GM18858 (cell line): ENCODE data around the gene AP1G1.
"Not testable (repeated sequence)": the region's sequence is repeated elsewhere in the genome, so short reads cannot be mapped to it uniquely, and the experiment has no call there.

Source experiments
- ATAC-seq: cut with Tn5 transposase; IDR thresholded peaks from one replicate; pipeline ENCODE4 v1.9.1; 2021; ENCODE audit not compliant: unreplicated experiment

AP1G1 gene

DNA sequence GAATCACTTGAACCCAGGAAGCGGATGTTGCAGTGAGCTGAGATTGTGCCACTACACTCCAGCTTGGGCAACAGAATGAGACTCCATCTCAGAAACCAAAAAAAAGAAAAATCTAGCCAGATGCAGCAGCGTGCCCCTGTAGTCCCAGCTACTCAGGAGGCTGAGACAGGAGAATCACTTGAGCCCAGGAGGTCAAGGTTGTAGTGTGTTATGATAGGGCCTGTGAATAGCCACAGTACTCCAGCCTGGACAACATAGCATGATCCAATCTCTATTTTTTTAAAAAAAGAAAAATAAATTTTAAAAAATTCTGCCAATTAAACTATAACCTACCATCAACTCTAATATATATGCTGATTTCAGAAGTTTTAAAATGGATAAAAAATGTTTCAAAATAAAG is 99.9 kb downstream of the AP1G1 start:
- ATAC-seq = no peak

GRCh38 chr16:71707199-71707598 is 101.4 kb downstream of the AP1G1 start:
- no peak for ATAC-seq

GRCh38 chr16:71706046-71706445 is 102.6 kb downstream of the AP1G1 start:
- ATAC-seq = no peak

GRCh38 chr16:71703333-71703732 is 105.3 kb downstream of the AP1G1 start:
- ATAC-seq = no peak

- ATAC-seq = no peak
These were observed 107.8 kb downstream of the AP1G1 start for GRCh38 chr16:71700831-71701230.

DNA sequence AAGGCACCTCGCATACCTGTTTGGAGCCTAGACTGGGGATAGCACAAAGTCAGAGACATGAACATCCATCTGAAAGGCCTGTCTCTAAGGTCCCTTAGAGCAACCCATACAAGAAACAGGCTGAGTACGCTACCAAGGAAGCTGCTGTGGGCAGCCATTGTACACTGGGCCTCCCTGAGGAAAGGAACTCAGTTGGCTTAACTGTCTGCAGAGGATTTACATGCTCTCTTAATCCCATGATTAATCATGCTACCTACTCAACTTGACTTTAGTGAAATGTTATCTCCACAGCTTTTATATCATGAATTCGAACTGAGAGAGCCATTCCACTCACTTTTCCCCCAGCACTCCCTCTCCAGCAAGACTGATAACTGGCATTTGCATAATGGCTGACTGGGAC is 110.1 kb downstream of the AP1G1 start:
- ATAC-seq = no peak

DNA sequence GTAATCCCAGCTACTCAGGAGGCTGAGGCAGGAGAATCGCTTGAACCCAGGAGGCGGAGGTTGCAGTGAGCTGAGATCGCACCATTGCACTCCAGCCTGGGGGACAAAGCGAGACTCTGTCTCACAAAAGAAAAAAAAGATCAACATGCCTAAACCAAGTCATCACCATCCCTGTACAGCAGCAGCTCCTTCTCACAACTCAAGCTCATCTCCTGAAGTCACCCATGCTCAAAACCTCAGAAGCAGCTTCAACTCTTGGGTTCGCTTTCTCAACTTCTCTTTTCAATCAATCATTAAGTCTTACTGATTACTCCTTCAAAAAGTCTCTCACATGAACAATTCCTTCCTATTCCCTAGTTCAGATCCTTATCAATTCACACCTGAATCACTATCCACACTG is 115.5 kb downstream of the AP1G1 start:
- ATAC-seq = no peak

- ATAC-seq = no peak
These were observed 118.7 kb downstream of the AP1G1 start for GRCh38 chr16:71689901-71690300.

DNA sequence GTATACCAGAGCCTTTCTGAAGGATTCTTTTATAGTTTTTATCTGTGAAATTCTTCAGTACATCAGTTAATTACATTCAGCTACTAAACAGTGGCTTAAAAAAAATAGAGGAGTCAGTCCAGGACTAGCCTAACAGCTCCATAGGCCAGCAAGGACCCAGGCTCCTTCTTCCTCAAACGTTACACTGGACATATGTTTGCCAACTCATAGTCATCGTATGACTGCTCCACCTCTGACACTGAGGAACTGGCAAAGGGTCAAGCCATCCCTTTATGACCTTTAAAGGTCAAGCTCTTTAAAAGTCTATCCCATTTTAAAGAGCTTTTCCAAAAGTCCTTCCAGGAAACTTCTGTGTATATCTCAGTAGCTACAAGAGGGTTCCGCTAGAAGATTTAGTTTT is 120.8 kb downstream of the AP1G1 start:
- ATAC-seq = no peak

DNA sequence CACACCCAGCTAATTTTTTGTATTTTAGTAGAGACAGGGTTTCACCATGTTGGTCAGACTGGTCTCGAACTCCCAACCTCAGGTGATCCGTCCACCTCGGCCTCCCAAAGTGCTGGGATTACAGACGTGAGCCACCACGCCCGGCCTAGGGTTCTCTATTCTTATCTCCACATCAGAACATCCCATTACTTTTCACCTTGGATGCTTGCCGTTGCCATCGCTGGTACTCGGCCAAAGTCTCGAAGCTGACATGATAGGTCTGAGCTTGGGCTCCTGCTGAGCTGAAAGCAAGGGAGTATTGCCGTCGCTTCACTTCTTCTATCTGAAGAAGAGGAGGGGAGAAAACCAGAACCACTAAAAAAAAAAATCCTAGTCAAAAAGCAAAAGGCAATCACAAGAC is 124.4 kb downstream of the AP1G1 start:
- not testable (repeated sequence) for ATAC-seq

- no peak for ATAC-seq
These were observed 127.3 kb downstream of the AP1G1 start for GRCh38 chr16:71681360-71681759.
